NB4 (cell line): ENCODE results near the gene WDR45.
"Not testable (repeated sequence)": the region's sequence is repeated elsewhere in the genome, so short reads cannot be mapped to it uniquely, and the experiment has no call there.

ENCODE experiments used
- DNase-seq: peaks from one replicate; pipeline ENCODE4 v3.0.0; 2010; ENCODE audit warnings: low read depth
- H3K4me3 ChIP-seq: one replicate; pipeline ENCODE4 v1.5.1; 2011; ENCODE audit warnings: mild to moderate bottlenecking, low read depth, low read length, moderate library complexity
- CTCF ChIP-seq: IDR thresholded peaks from one replicate; pipeline ENCODE4 v1.5.1; 2012; ENCODE audit warnings: low read depth, low read length
- MAX ChIP-seq: IDR thresholded peaks from 2 replicates; pipeline ENCODE4 v1.6.1; 2011; ENCODE audit warnings: low read depth, low read length
- MYC ChIP-seq: IDR thresholded peaks from 2 replicates; pipeline ENCODE4 v1.6.1; 2011; ENCODE audit warnings: low read depth, low read length
- POLR2A ChIP-seq: IDR thresholded peaks from 2 replicates; pipeline ENCODE4 v1.6.1; 2011; ENCODE audit warnings: mild to moderate bottlenecking; ENCODE audit not compliant: insufficient read length; ENCODE audit errors: extremely low read depth

WDR45 gene

GRCh38 chrX:49079489-49080428, at the start of gene WDR45:
WDR45 (minus strand) TSS chrX:49079887; CDS start chrX:49078095, 1,792 bp downstream.
- H3K4me3 ChIP-seq: peak within 1 kb of the TSS; percentile 50
- DNase-seq: peak; percentile 80
- TF ChIP-seq MYC (no peak), MAX (peak; percentile 41), CTCF (no peak), POLR2A (no peak)

GRCh38 chrX:49129427-49129826, 49.7 kb upstream of the WDR45 start:
- H3K4me3 ChIP-seq: no peak overlapping the region
- peak; percentile 48 for DNase-seq
- TF ChIP-seq CTCF (no peak), MAX (no peak), MYC (no peak), POLR2A (no peak)

DNA sequence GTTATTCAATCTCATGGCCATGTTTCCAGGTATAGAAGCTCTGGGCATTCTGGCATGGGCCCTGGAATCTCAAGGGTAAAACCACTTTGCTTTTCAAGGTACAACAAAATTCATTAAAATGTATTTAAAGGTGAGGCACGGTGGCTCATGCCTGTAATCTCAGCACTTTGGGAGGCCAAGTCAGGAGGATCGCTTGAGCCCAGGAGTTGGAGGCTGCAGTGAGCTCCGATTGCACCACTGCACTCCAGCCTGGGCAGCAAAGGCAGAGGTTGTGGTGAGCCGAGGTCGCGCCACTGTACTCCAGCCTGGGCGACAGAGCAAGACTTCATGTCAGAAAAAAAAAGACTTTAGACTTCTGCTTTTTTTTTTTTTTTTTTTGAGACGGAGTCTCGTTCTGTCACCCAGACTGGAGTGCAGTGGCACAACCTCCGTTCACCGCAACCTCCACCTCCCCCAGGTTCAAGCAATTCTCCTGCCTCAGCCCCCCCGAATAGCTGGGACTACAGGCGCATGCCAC, 48.1 kb upstream of the WDR45 start:
- DNase-seq: peak; percentile 72
- H3K4me3 ChIP-seq: not testable (repeated sequence)

DNA sequence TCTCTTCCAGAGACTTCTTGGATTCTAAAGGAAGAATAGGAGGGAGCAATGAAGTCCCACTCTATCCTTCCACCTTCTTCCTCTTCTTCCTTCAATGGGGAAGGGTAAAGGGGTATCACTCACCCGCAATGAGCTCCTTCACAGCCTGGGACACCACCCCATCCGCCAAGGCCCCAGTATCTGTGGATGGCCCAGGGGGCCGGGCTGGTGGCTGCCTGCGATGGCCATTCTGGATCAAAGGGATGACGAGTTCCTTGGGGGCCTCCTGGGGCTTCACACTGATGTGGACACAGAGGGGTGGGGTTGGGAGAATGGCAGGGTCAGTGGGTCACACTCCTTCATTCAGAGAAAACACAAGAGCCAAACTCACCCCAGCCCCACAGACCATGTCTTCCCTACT, 42.8 kb upstream of the WDR45 start:
- H3K4me3 ChIP-seq: peak overlapping the region; percentile 89
- DNase-seq: no peak
- TF ChIP-seq MYC (no peak), CTCF (no peak), MAX (no peak), POLR2A (no peak)

GRCh38 chrX:49120091-49120490, 40.4 kb upstream of the WDR45 start:
- peak; percentile 34 for DNase-seq
- no peak overlapping the region for H3K4me3 ChIP-seq
- TF ChIP-seq POLR2A: no peak
- no peak for TF ChIP-seq CTCF
- TF ChIP-seq MAX: no peak
- no peak for TF ChIP-seq MYC

DNA sequence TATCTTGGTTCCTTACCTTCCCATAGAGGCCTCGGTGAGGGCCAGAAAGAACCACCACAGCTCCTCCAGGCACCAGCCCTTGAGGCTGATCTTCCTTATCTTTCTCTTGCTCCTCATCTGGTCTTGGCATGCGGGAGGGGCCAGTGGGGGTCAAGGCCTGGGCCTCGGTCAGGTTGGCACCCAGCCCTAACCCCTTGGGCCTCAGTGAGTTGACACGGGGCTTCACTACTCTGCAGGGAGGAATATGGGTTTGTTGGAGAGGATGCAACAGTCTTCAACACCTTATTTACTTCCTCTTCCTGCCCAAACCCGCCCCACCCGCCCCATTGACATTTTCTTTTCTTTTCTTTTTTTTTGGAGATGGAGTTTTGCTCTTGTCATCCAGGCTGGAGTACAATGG, 37.9 kb upstream of the WDR45 start:
- TF ChIP-seq MAX (no peak), CTCF (no peak), POLR2A (no peak), MYC (no peak)
- DNase-seq: no peak

More for the DNA sequence above, 37.9 kb upstream of the WDR45 start:
- no peak overlapping the region for H3K4me3 ChIP-seq
